SK-N-MC (cell line): ENCODE measurements around the gene SUPT5H.

Experiments
- EZH2 ChIP-seq: fragments of 200-600 bp; sonication (generic); IDR thresholded peaks from one replicate; pipeline ENCODE4 v1.6.1; 2017; ENCODE audit warnings: antibody characterized with exemption
- FOXP2 ChIP-seq: optimal IDR thresholded peaks from 2 replicates; pipeline ENCODE3; 2011; ENCODE audit warnings: mild to moderate bottlenecking, moderate library complexity; ENCODE audit not compliant: insufficient read depth; ENCODE audit errors: extremely low read length, control extremely low read depth
- POLR2AphosphoS5 ChIP-seq: IDR thresholded peaks from 2 replicates; pipeline ENCODE4 v1.6.1; 2012; ENCODE audit warnings: mild to moderate bottlenecking, low read depth, low read length, borderline replicate concordance

DNA sequence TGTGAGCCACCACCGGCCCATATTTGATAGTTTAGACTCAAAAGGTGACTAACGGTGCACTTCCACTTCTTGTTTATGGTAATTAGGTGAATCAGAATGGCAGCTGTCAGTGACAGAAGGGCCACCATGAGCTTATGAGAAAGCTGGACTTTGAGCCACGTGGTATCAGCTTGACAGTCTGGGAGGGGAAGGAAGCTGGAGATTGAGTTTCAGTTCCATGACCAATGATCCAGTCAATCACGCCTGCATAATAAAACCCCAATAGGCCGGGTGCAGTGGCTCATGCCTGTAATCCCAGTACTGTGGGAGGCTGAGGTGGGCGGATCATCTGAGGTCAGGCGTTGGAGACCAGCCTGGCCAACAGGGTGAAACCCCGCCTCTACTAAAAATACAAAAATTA lies 79.1 kb downstream of the SUPT5H start:
- no peak for TF ChIP-seq FOXP2
- TF ChIP-seq EZH2 = no peak
- TF ChIP-seq POLR2AphosphoS5 = no peak
